ENCODE results near the gene RELN.

RELN gene

DNA sequence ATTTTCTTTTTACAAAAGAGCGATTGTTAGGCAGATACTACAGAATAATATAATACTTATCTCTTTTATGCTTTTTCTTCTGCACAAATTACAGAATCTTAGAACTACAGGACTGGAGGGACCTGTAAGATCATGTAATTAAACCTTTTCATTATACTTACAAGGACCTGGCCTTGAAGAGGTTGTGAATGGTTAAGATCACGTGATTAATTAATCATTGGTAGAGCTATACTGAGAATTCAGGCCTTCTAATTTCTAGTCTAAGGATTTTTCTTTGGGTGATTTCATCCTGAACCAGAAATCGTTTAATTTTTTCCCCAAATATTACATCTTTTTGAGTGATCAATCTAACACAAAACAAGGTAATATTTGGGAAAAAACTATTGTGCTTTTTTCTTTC lies 379.7 kb downstream of the RELN start:
- Histone ChIP-seq H3K9me3 (ENCODE audit: control insufficient read depth in 2 of 2, low read length in 2 of 2) (no peaks in the 10 kb centered on the region), H3K9ac (ENCODE audit: low read depth in 1 of 2, low read length in 2 of 2) (no peak overlapping the region), H3K36me3 (ENCODE audit: control insufficient read depth in 2 of 2, insufficient read depth in 2 of 2, low read length in 2 of 2) (no peaks in the 10 kb centered on the region), H3K4me1 (ENCODE audit: control insufficient read depth in 2 of 2, insufficient read depth in 2 of 2, low read length in 2 of 2) (no peaks in the 10 kb centered on the region), H3K27me3 (ENCODE audit: control insufficient read depth in 2 of 2, insufficient read depth in 2 of 2, low read length in 2 of 2) (no peaks in the 10 kb centered on the region), H3K27ac (ENCODE audit: low read depth in 2 of 2, low read length in 2 of 2) (no peak overlapping the region), H3K4me3 (ENCODE audit: low read length in 2 of 2) (no peak overlapping the region)

DNA sequence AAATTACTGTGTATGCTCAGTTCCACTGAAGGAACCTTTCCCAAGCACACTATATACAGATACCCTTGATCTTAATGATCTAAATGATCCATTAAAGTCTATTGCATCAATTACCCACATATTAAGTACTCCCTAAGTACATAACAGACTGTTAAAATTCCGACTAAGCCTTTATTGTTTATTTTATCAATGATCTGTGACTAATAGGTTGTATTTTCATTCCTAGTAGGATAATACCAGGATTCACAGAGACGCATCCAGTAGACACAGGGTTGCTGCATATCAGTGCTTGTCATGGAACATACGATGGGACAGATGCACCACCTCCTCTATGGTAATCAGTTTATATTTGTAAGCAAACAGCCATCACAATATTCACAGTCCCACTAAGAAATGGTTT lies 383.8 kb downstream of the RELN start:
- no peaks in the 10 kb centered on the region for H3K27me3 ChIP-seq (ENCODE audit: control insufficient read depth in 2 of 2, insufficient read depth in 2 of 2, low read length in 2 of 2)
- no peaks in the 10 kb centered on the region for H3K36me3 ChIP-seq (ENCODE audit: control insufficient read depth in 2 of 2, insufficient read depth in 2 of 2, low read length in 2 of 2)
- H3K4me3 ChIP-seq (ENCODE audit: low read length in 2 of 2), result no peak overlapping the region
- no peak overlapping the region for H3K9ac ChIP-seq (ENCODE audit: low read depth in 1 of 2, low read length in 2 of 2)
- H3K9me3 ChIP-seq (ENCODE audit: control insufficient read depth in 2 of 2, low read length in 2 of 2), result no peaks in the 10 kb centered on the region
- H3K4me1 ChIP-seq (ENCODE audit: control insufficient read depth in 2 of 2, insufficient read depth in 2 of 2, low read length in 2 of 2), result no peaks in the 10 kb centered on the region
- no peak overlapping the region for H3K27ac ChIP-seq (ENCODE audit: low read depth in 2 of 2, low read length in 2 of 2)

DNA sequence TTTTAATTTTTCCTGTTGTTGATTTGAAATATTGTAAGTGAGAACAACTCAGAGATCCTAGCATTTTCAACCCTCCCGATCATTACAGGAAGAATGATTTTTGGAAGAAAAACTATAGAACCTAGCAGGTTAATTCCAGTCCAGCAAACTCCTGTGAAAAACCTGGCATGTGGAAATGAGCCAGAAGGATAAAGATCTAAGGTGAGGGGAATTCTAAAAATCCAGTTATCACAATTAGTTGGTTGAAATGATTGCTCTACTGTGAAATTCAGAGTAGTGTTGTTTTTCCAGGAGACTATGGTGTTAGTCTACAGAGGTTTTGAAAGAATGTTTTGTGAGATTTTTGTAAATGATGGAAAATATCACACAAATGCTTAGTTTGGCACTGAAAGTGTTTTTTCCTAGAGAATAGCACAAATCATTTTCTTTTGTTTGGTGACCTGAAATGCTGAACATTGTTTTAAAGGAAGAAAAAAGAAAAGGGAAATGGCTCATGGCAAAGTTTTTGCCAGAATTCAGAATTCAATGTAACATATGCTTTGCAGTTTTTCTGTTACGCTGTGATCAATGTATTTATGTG lies 391.0 kb downstream of the RELN start:
- no peaks in the 10 kb centered on the region for H3K4me1 ChIP-seq (ENCODE audit: control insufficient read depth in 2 of 2, insufficient read depth in 2 of 2, low read length in 2 of 2)
- H3K9me3 ChIP-seq (ENCODE audit: control insufficient read depth in 2 of 2, low read length in 2 of 2), result no peaks in the 10 kb centered on the region
- no peaks in the 10 kb centered on the region for H3K36me3 ChIP-seq (ENCODE audit: control insufficient read depth in 2 of 2, insufficient read depth in 2 of 2, low read length in 2 of 2)
- no peak overlapping the region for H3K4me3 ChIP-seq (ENCODE audit: low read length in 2 of 2)
- no peak overlapping the region for H3K9ac ChIP-seq (ENCODE audit: low read depth in 1 of 2, low read length in 2 of 2)
- no peaks in the 10 kb centered on the region for H3K27me3 ChIP-seq (ENCODE audit: control insufficient read depth in 2 of 2, insufficient read depth in 2 of 2, low read length in 2 of 2)
- H3K27ac ChIP-seq (ENCODE audit: low read depth in 2 of 2, low read length in 2 of 2), result no peak overlapping the region

DNA sequence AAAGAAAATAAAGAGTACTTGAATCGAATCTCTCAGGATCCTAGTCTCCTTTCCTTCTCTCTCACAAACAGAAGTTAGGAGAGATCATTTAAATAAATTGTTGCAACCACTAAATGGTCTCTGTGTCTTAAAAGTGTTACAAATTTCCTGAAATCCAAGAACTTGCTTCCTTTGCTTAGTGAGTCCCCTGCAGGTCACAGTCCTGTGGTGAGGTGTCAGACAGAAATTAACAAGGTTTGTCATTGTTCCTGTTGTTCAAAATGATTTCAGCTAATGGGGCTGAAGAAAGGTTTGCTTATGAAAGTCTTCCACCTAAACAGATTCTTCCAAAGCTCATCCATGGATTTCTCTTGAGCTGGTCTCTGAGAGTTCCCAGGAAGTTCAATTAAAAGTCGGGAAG lies 391.9 kb downstream of the RELN start:
- Histone ChIP-seq H3K9ac (ENCODE audit: low read depth in 1 of 2, low read length in 2 of 2) (no peak overlapping the region), H3K27ac (ENCODE audit: low read depth in 2 of 2, low read length in 2 of 2) (no peak overlapping the region), H3K36me3 (ENCODE audit: control insufficient read depth in 2 of 2, insufficient read depth in 2 of 2, low read length in 2 of 2) (no peaks in the 10 kb centered on the region), H3K27me3 (ENCODE audit: control insufficient read depth in 2 of 2, insufficient read depth in 2 of 2, low read length in 2 of 2) (no peaks in the 10 kb centered on the region), H3K4me1 (ENCODE audit: control insufficient read depth in 2 of 2, insufficient read depth in 2 of 2, low read length in 2 of 2) (no peaks in the 10 kb centered on the region), H3K4me3 (ENCODE audit: low read length in 2 of 2) (no peak overlapping the region), H3K9me3 (ENCODE audit: control insufficient read depth in 2 of 2, low read length in 2 of 2) (no peaks in the 10 kb centered on the region)

DNA sequence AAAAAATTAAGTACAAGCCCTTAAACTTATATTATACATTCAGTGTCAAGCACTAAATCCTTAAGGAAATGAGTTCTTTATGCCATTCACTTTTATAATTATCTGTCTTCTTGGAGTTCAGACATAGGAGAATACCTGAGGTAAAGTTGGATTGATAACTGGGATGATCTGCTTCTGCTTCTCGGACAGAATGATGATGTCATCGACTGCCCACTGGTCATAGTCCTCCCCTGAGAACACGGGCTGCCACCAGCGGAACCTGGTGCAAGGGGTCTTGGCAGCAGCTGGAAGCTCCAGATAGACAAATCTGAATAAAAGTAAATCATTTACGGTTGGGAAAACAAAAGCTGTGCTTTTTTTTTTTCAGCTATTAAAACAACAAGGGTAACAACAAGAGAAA lies 395.3 kb downstream of the RELN start:
- no peak overlapping the region for H3K9ac ChIP-seq (ENCODE audit: low read depth in 1 of 2, low read length in 2 of 2)
- H3K4me1 ChIP-seq (ENCODE audit: control insufficient read depth in 2 of 2, insufficient read depth in 2 of 2, low read length in 2 of 2), result no peaks in the 10 kb centered on the region
- H3K4me3 ChIP-seq (ENCODE audit: low read length in 2 of 2), result no peak overlapping the region
- H3K9me3 ChIP-seq (ENCODE audit: control insufficient read depth in 2 of 2, low read length in 2 of 2), result no peaks in the 10 kb centered on the region
- no peaks in the 10 kb centered on the region for H3K27me3 ChIP-seq (ENCODE audit: control insufficient read depth in 2 of 2, insufficient read depth in 2 of 2, low read length in 2 of 2)
- H3K36me3 ChIP-seq (ENCODE audit: control insufficient read depth in 2 of 2, insufficient read depth in 2 of 2, low read length in 2 of 2), result no peaks in the 10 kb centered on the region
- no peak overlapping the region for H3K27ac ChIP-seq (ENCODE audit: low read depth in 2 of 2, low read length in 2 of 2)

DNA sequence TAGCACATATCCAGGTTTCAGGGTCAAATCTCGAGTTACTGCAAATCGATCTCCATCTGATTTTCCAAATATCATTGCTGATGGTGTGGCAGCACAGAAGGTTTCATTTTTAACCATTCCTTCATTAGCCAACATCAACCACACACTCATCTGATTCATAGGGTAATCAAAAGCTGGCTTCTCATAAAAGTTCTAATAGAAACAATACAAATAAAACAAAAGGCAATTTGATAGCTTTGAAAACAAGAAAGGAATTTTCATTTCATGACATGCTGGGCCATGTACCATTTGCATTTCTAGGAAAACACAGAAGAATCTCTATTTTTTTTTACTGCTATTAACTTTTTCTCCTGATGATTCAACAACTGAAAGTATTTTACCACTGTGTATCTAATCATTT lies 395.8 kb downstream of the RELN start:
- H3K4me1 ChIP-seq (ENCODE audit: control insufficient read depth in 2 of 2, insufficient read depth in 2 of 2, low read length in 2 of 2), result no peaks in the 10 kb centered on the region
- H3K27ac ChIP-seq (ENCODE audit: low read depth in 2 of 2, low read length in 2 of 2), result no peak overlapping the region
- H3K36me3 ChIP-seq (ENCODE audit: control insufficient read depth in 2 of 2, insufficient read depth in 2 of 2, low read length in 2 of 2), result no peaks in the 10 kb centered on the region
- no peak overlapping the region for H3K4me3 ChIP-seq (ENCODE audit: low read length in 2 of 2)
- H3K9ac ChIP-seq (ENCODE audit: low read depth in 1 of 2, low read length in 2 of 2), result no peak overlapping the region
- no peaks in the 10 kb centered on the region for H3K9me3 ChIP-seq (ENCODE audit: control insufficient read depth in 2 of 2, low read length in 2 of 2)
- no peaks in the 10 kb centered on the region for H3K27me3 ChIP-seq (ENCODE audit: control insufficient read depth in 2 of 2, insufficient read depth in 2 of 2, low read length in 2 of 2)

DNA sequence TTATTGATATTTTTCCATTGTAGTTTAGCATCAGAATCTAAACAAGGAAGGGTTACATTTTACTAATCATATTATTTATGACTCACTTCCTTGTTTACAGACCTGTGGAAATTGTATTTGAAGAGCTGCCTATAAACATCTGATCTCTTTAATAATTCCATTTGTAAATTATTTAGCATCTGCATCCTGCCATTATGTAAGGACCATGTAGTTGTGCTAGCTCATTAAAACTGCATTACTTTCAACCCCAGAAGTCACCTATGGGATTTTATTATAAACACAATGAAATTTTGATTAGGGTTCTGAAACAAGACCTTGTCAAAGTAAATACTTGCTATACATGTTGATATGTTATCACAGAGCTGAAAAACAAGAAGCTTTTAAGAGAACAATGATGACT lies 396.6 kb downstream of the RELN start:
- Histone ChIP-seq H3K9ac (ENCODE audit: low read depth in 1 of 2, low read length in 2 of 2) (no peak overlapping the region), H3K36me3 (ENCODE audit: control insufficient read depth in 2 of 2, insufficient read depth in 2 of 2, low read length in 2 of 2) (no peaks in the 10 kb centered on the region), H3K27me3 (ENCODE audit: control insufficient read depth in 2 of 2, insufficient read depth in 2 of 2, low read length in 2 of 2) (no peaks in the 10 kb centered on the region), H3K4me3 (ENCODE audit: low read length in 2 of 2) (no peak overlapping the region), H3K27ac (ENCODE audit: low read depth in 2 of 2, low read length in 2 of 2) (no peak overlapping the region), H3K9me3 (ENCODE audit: control insufficient read depth in 2 of 2, low read length in 2 of 2) (no peaks in the 10 kb centered on the region), H3K4me1 (ENCODE audit: control insufficient read depth in 2 of 2, insufficient read depth in 2 of 2, low read length in 2 of 2) (no peaks in the 10 kb centered on the region)

DNA sequence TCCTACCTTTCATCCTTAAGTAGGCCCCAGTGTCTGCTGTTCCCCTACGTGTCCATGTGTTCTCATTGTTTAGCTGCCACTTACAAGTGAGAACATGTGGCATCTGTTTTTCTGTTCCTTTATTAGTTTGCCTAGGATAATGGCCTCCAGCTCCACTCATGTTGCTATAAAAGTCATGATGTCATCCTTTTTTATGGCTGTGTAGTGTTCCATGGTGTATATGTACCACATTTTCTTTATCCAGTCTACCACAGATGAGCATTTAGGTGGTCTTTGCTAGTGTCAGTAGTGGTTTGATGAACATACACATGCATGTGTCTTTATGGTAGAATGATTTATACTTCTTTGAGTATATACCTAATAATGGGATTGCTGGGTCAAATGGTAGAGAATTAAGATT lies 397.3 kb downstream of the RELN start:
- no peaks in the 10 kb centered on the region for H3K9me3 ChIP-seq (ENCODE audit: control insufficient read depth in 2 of 2, low read length in 2 of 2)
- no peak overlapping the region for H3K27ac ChIP-seq (ENCODE audit: low read depth in 2 of 2, low read length in 2 of 2)
- H3K4me1 ChIP-seq (ENCODE audit: control insufficient read depth in 2 of 2, insufficient read depth in 2 of 2, low read length in 2 of 2), result no peaks in the 10 kb centered on the region
- no peaks in the 10 kb centered on the region for H3K27me3 ChIP-seq (ENCODE audit: control insufficient read depth in 2 of 2, insufficient read depth in 2 of 2, low read length in 2 of 2)
- H3K36me3 ChIP-seq (ENCODE audit: control insufficient read depth in 2 of 2, insufficient read depth in 2 of 2, low read length in 2 of 2), result no peaks in the 10 kb centered on the region
- no peak overlapping the region for H3K9ac ChIP-seq (ENCODE audit: low read depth in 1 of 2, low read length in 2 of 2)
- H3K4me3 ChIP-seq (ENCODE audit: low read length in 2 of 2), result no peak overlapping the region

DNA sequence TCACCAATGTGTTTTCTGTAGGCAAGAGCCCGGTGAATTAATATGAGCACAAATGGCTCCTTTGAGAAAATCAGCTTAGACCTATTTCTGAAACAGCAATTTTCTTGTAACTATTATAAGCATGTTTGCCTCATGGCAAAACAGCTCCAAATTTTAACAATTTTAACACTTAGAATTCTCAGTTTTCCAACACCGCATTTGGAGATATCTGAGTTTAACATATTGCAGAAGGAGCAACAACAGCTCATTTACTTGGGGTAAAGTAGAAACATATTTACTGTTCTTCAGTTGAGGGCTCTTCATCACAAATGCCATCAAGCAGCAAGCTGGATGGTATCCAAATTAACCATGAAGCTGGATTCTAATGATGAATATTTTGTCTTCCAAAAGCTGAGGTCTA lies 409.4 kb downstream of the RELN start:
- no peaks in the 10 kb centered on the region for H3K36me3 ChIP-seq (ENCODE audit: control insufficient read depth in 2 of 2, insufficient read depth in 2 of 2, low read length in 2 of 2)
- no peak overlapping the region for H3K4me3 ChIP-seq (ENCODE audit: low read length in 2 of 2)
- no peaks in the 10 kb centered on the region for H3K9me3 ChIP-seq (ENCODE audit: control insufficient read depth in 2 of 2, low read length in 2 of 2)
- H3K27me3 ChIP-seq (ENCODE audit: control insufficient read depth in 2 of 2, insufficient read depth in 2 of 2, low read length in 2 of 2), result peaks cover 0 to 3% of the 10 kb centered on the region in 2 donors
- no peak overlapping the region for H3K9ac ChIP-seq (ENCODE audit: low read depth in 1 of 2, low read length in 2 of 2)
- no peak overlapping the region for H3K27ac ChIP-seq (ENCODE audit: low read depth in 2 of 2, low read length in 2 of 2)
- no peaks in the 10 kb centered on the region for H3K4me1 ChIP-seq (ENCODE audit: control insufficient read depth in 2 of 2, insufficient read depth in 2 of 2, low read length in 2 of 2)

DNA sequence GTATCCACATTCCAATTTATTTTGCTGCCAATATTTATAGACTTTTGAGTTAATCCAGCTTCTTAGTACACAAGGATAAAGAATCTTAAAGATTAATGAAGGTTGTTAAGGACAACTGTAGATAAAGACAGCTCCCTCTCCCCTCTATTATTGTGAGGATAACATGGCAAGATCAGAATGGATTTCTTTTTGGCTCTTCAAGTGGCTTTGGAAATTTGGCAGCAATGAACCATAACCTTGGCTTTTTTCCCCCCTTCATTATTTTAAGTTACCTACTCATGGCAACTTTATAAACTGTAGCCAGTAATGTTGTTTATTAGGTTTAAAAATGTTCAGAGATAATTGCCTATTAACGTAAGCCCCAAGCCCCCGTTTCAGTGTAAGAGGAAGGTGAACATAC lies 412.4 kb downstream of the RELN start:
- H3K27me3 ChIP-seq (ENCODE audit: control insufficient read depth in 2 of 2, insufficient read depth in 2 of 2, low read length in 2 of 2), result peaks cover 0 to 3% of the 10 kb centered on the region in 2 donors

DNA sequence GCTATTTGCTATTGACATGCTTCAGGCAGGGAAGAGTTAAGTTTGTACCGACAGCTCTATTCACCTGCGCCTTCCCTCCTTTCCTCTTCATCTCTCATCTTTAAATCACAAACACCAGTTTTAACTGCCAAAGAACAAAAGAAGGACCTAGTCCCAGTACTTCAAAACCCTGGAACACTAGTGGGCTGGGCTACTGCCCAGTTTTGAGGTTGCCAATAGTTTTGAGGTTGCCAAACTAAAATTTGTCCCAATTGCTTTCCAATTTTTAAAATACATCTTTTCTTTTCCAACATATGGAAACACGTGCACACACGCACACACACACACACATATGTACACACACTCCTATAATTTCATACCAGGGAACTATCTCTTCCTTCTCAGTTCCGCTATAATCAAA lies 412.8 kb downstream of the RELN start:
- Histone ChIP-seq H3K9ac (ENCODE audit: low read depth in 1 of 2, low read length in 2 of 2) (no peak overlapping the region), H3K36me3 (ENCODE audit: control insufficient read depth in 2 of 2, insufficient read depth in 2 of 2, low read length in 2 of 2) (no peaks in the 10 kb centered on the region), H3K27ac (ENCODE audit: low read depth in 2 of 2, low read length in 2 of 2) (no peak overlapping the region), H3K9me3 (ENCODE audit: control insufficient read depth in 2 of 2, low read length in 2 of 2) (no peaks in the 10 kb centered on the region), H3K4me1 (ENCODE audit: control insufficient read depth in 2 of 2, insufficient read depth in 2 of 2, low read length in 2 of 2) (peaks cover 0 to 4% of the 10 kb centered on the region in 2 donors), H3K4me3 (ENCODE audit: low read length in 2 of 2) (no peak overlapping the region), H3K27me3 (ENCODE audit: control insufficient read depth in 2 of 2, insufficient read depth in 2 of 2, low read length in 2 of 2) (peaks cover 0 to 3% of the 10 kb centered on the region in 2 donors)

More for the DNA sequence above, 412.4 kb downstream of the RELN start:
- no peaks in the 10 kb centered on the region for H3K9me3 ChIP-seq (ENCODE audit: control insufficient read depth in 2 of 2, low read length in 2 of 2)
- peaks cover 0 to under 1% of the 10 kb centered on the region in 2 donors for H3K4me1 ChIP-seq (ENCODE audit: control insufficient read depth in 2 of 2, insufficient read depth in 2 of 2, low read length in 2 of 2)
- H3K9ac ChIP-seq (ENCODE audit: low read depth in 1 of 2, low read length in 2 of 2), result no peak overlapping the region
- no peak overlapping the region for H3K4me3 ChIP-seq (ENCODE audit: low read length in 2 of 2)
- no peaks in the 10 kb centered on the region for H3K36me3 ChIP-seq (ENCODE audit: control insufficient read depth in 2 of 2, insufficient read depth in 2 of 2, low read length in 2 of 2)
- H3K27ac ChIP-seq (ENCODE audit: low read depth in 2 of 2, low read length in 2 of 2), result no peak overlapping the region

Data from mucosa of rectum (tissue), 2 donors.